HEK293 (cell line): ENCODE measurements around the gene SLC35F6.

ENCODE experiments used
- CTCF ChIA-PET: fragments of 350-600 bp; formaldehyde crosslinking; extraction: SDS; loops from one replicate; lab custom pipeline; 2021; ENCODE audit warnings: antibody characterized with exemption; lab: Yijun Ruan, JAX
- POLR2A ChIA-PET: fragments of 300-600 bp; formaldehyde crosslinking; extraction: SDS; loops from one replicate; lab custom pipeline; 2020; ENCODE audit warnings: antibody characterized with exemption, inconsistent platforms; lab: Yijun Ruan, JAX
- H3K27ac ChIP-seq: fragments of 200-500 bp; sonication (Bioruptor generic); 2 replicates; pipeline ENCODE4 v1.5.1; 2014; ENCODE audit warnings: low read depth, low read length, control low read depth, inconsistent platforms; ENCODE audit errors: extremely low read depth
- H3K36me3 ChIP-seq, 2 experiments: fragments of 200-500 bp in 1 of 2; sonication (Bioruptor generic) in 1 of 2; 1 replicate in 1 of 2; 2 replicates in 1 of 2; pipeline ENCODE4 v1.5.1; 2014 to 2017; ENCODE audit warnings: inconsistent platforms in 2 of 2, low read length in 2 of 2; ENCODE audit not compliant: control insufficient read depth in 2 of 2, insufficient read depth in 1 of 2
- H3K4me1 ChIP-seq: fragments of 200-500 bp; sonication (Bioruptor generic); 2 replicates; pipeline ENCODE4 v1.5.1; 2014; ENCODE audit warnings: mild to moderate bottlenecking, low read length, inconsistent platforms; ENCODE audit not compliant: control insufficient read depth, insufficient read depth
- H3K4me3 ChIP-seq: 2 replicates; pipeline ENCODE4 v1.5.1; 2011; ENCODE audit warnings: low read depth, mild to moderate bottlenecking, control low read depth, low read length, moderate library complexity
- H3K9me3 ChIP-seq: fragments of 200-500 bp; sonication (Bioruptor generic); 2 replicates; pipeline ENCODE4 v1.5.1; 2014; ENCODE audit warnings: low read depth, low read length, inconsistent platforms; ENCODE audit not compliant: control insufficient read depth, insufficient read depth
- BCL6B ChIP-seq: fragments of 450-650 bp; formaldehyde crosslinking; IDR thresholded peaks from 2 replicates; pipeline ENCODE4 v1.5.1; 2017; ENCODE audit warnings: missing biosample characterization, missing genetic modification characterization
- KLF7 ChIP-seq: fragments of 450-650 bp; formaldehyde crosslinking; IDR thresholded peaks from 2 replicates; pipeline ENCODE4 v1.5.1; 2016; ENCODE audit warnings: missing biosample characterization, missing genetic modification characterization, borderline replicate concordance
- PRDM4 ChIP-seq: fragments of 450-650 bp; formaldehyde crosslinking; IDR thresholded peaks from 2 replicates; pipeline ENCODE4 v1.5.1; 2017; ENCODE audit warnings: missing biosample characterization, missing genetic modification characterization
- RBAK ChIP-seq: fragments of 450-650 bp; formaldehyde crosslinking; IDR thresholded peaks from 2 replicates; pipeline ENCODE4 v1.5.1; 2016; ENCODE audit warnings: missing biosample characterization, missing genetic modification characterization
- SCRT2 ChIP-seq: fragments of 450-650 bp; formaldehyde crosslinking; IDR thresholded peaks from 2 replicates; pipeline ENCODE4 v1.5.1; 2016; ENCODE audit warnings: missing biosample characterization, missing genetic modification characterization
- ZBTB10 ChIP-seq: fragments of 450-650 bp; formaldehyde crosslinking; IDR thresholded peaks from 2 replicates; pipeline ENCODE4 v1.5.1; 2016; ENCODE audit warnings: missing biosample characterization, missing genetic modification characterization
- ZIC2 ChIP-seq: fragments of 450-650 bp; formaldehyde crosslinking; IDR thresholded peaks from 2 replicates; pipeline ENCODE4 v1.5.1; 2016; ENCODE audit warnings: missing biosample characterization, missing genetic modification characterization
- ZNF140 ChIP-seq: fragments of 450-650 bp; formaldehyde crosslinking; IDR thresholded peaks from 2 replicates; pipeline ENCODE4 v1.5.1; 2016; ENCODE audit warnings: missing biosample characterization, missing genetic modification characterization
- ZNF19 ChIP-seq: fragments of 450-650 bp; formaldehyde crosslinking; IDR thresholded peaks from 2 replicates; pipeline ENCODE4; 2016; ENCODE audit warnings: missing biosample characterization, missing genetic modification characterization, low read depth
- ZNF37A ChIP-seq: fragments of 450-650 bp; IDR thresholded peaks from 2 replicates; pipeline ENCODE4 v1.5.1; 2018; ENCODE audit warnings: missing biosample characterization, missing genetic modification characterization
- ZNF473 ChIP-seq: fragments of 450-650 bp; formaldehyde crosslinking; IDR thresholded peaks from 2 replicates; pipeline ENCODE4 v1.5.1; 2017; ENCODE audit warnings: missing biosample characterization, missing genetic modification characterization
- ZNF555 ChIP-seq: fragments of 450-650 bp; formaldehyde crosslinking; conservative IDR thresholded peaks from 2 replicates; pipeline ENCODE4 v1.5.1; 2017; ENCODE audit warnings: missing biosample characterization, mild to moderate bottlenecking, missing genetic modification characterization, inconsistent platforms
- ZNF76 ChIP-seq: fragments of 450-650 bp; formaldehyde crosslinking; IDR thresholded peaks from 2 replicates; pipeline ENCODE4; 2016; ENCODE audit warnings: low read depth, missing biosample characterization, missing genetic modification characterization, borderline replicate concordance
- ZNF776 ChIP-seq: fragments of 450-650 bp; formaldehyde crosslinking; IDR thresholded peaks from 2 replicates; pipeline ENCODE4 v1.5.0; 2017; ENCODE audit warnings: missing biosample characterization, missing genetic modification characterization, borderline replicate concordance
- ZNF785 ChIP-seq: fragments of 450-650 bp; formaldehyde crosslinking; IDR thresholded peaks from 2 replicates; pipeline ENCODE4 v1.5.1; 2016; ENCODE audit warnings: missing biosample characterization, missing genetic modification characterization
- TF ChIP-seq, protein P1 (sequence below): fragments of 450-650 bp; formaldehyde crosslinking; IDR thresholded peaks from 2 replicates; pipeline ENCODE4 v1.5.1; 2016; ENCODE audit warnings: missing biosample characterization, missing genetic modification characterization
- TF ChIP-seq, protein P2 (sequence below): fragments of 450-650 bp; formaldehyde crosslinking; IDR thresholded peaks from 2 replicates; pipeline ENCODE4; 2016; ENCODE audit warnings: missing biosample characterization, missing genetic modification characterization

The SLC35F6 gene

GRCh38 chr2:26822877-26823276 lies 58.8 kb downstream of the SLC35F6 start:
- no peaks in the 10 kb centered on the region for H3K4me1 ChIP-seq
- no peaks in the 10 kb centered on the region for H3K36me3 ChIP-seq
- no peaks in the 10 kb centered on the region for H3K9me3 ChIP-seq
- TF ChIP-seq ZNF555 (tag by site-specific recombination): no peak
- no peak for TF ChIP-seq KLF7 (tag by site-specific recombination)
- TF ChIP-seq ZNF76: no peak
- no peak for TF ChIP-seq ZNF19 (tag by site-specific recombination)
- TF ChIP-seq ZIC2 (tag by site-specific recombination): no peak
- TF ChIP-seq ZBTB10 (tag by site-specific recombination): no peak
- TF ChIP-seq RBAK (tag by site-specific recombination): no peak
- TF ChIP-seq, protein P1, sequence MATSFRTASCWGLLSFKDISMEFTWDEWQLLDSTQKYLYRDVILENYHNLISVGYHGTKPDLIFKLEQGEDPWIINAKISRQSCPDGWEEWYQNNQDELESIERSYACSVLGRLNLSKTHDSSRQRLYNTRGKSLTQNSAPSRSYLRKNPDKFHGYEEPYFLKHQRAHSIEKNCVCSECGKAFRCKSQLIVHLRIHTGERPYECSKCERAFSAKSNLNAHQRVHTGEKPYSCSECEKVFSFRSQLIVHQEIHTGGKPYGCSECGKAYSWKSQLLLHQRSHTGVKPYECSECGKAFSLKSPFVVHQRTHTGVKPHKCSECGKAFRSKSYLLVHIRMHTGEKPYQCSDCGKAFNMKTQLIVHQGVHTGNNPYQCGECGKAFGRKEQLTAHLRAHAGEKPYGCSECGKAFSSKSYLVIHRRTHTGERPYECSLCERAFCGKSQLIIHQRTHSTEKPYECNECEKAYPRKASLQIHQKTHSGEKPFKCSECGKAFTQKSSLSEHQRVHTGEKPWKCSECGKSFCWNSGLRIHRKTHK: no peak
- no peak for TF ChIP-seq BCL6B
- TF ChIP-seq ZNF473 (tag by site-specific recombination): no peak
- TF ChIP-seq, protein P2, sequence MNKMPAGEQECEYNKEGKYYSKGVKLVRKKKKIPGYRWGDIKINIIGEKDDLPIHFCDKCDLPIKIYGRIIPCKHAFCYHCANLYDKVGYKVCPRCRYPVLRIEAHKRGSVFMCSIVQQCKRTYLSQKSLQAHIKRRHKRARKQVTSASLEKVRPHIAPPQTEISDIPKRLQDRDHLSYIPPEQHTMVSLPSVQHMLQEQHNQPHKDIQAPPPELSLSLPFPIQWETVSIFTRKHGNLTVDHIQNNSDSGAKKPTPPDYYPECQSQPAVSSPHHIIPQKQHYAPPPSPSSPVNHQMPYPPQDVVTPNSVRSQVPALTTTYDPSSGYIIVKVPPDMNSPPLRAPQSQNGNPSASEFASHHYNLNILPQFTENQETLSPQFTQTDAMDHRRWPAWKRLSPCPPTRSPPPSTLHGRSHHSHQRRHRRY (tag by site-specific recombination): no peak
- no peak for TF ChIP-seq SCRT2 (tag by site-specific recombination)
- no peak for TF ChIP-seq ZNF140 (tag by site-specific recombination)
- TF ChIP-seq ZNF785 (tag by site-specific recombination): no peak
- no peak for TF ChIP-seq ZNF37A (tag by site-specific recombination)
- no peak for TF ChIP-seq PRDM4 (tag by site-specific recombination)
- TF ChIP-seq ZNF776 (tag by site-specific recombination): no peak
- TF ChIP-seq, all 188 proteins: peak for 0
- no peak overlapping the region for H3K4me3 ChIP-seq
- no peak overlapping the region for H3K27ac ChIP-seq
- ChIA-PET CTCF (no interaction called here), POLR2A (no interaction called here)
